Tibial nerve (tissue), 4 donors: Measurements from ENCODE around the gene SMARCAL1.

Experiments used
- EP300 ChIP-seq, 2 donors: sonication (generic); formaldehyde crosslinking; IDR thresholded peaks; one replicate each; pipeline ENCODE4 v1.6.1; 2017; ENCODE audit warnings: antibody characterized with exemption in 2 of 2, mild to moderate bottlenecking in 1 of 2
- POLR2A ChIP-seq, 2 donors: fragments of 450-650 bp; IDR thresholded peaks; one replicate each; pipeline ENCODE4 v1.6.1; 2017; ENCODE audit warnings: antibody characterized with exemption in 2 of 2, mild to moderate bottlenecking in 2 of 2, moderate library complexity in 2 of 2
- TF ChIP-seq, protein P1 (sequence below), 5 experiments: fragments of 200-600 bp in 3 of 5; fragments of 450-650 bp in 2 of 5; sonication (generic) in 3 of 5; IDR thresholded peaks; one replicate each; pipeline ENCODE4 v1.5.1; 2016 to 2019; ENCODE audit warnings: antibody characterized with exemption in 5 of 5, mild to moderate bottlenecking in 3 of 5, moderate library complexity in 2 of 5

DNA sequence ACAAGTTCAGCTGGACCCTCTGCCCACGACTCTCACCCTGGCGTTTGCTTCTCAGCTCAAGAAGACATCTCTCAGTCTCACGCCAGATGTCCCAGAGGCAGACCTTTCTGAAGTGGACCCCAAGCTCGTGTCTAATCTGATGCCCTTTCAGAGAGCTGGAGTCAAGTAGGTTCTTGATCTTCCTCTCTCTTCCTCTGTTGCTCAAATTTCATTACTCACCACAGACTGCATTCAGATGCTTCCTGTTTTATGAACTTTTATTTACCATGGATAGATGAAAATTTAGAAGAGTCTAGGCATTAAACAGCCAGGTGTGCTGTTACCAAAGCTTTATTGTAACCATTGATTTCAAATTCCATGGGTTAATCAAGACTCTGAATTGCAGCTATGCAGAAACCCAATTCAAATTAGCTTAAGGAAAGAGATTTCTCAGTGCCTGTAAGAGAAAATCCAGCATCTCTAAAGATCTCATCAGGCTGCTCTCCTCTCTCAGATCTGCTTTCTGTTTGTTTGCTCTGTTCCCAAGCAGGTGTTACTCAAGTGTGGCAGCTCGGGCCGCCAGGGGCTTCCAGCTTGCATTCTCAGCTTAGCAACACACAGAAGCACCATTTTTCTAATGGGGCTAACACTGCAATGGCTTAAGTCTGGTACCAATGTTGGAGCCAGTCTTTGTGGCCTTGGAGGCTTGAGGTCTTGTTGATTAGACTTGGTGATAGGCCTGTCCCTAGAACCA lies 16.5 kb downstream of the SMARCAL1 start:
- TF ChIP-seq POLR2A (IDR thresholded peaks at IDR 0.05) (no peak), EP300 (IDR thresholded peaks at IDR 0.05) (no peak)
- TF ChIP-seq, protein P1, sequence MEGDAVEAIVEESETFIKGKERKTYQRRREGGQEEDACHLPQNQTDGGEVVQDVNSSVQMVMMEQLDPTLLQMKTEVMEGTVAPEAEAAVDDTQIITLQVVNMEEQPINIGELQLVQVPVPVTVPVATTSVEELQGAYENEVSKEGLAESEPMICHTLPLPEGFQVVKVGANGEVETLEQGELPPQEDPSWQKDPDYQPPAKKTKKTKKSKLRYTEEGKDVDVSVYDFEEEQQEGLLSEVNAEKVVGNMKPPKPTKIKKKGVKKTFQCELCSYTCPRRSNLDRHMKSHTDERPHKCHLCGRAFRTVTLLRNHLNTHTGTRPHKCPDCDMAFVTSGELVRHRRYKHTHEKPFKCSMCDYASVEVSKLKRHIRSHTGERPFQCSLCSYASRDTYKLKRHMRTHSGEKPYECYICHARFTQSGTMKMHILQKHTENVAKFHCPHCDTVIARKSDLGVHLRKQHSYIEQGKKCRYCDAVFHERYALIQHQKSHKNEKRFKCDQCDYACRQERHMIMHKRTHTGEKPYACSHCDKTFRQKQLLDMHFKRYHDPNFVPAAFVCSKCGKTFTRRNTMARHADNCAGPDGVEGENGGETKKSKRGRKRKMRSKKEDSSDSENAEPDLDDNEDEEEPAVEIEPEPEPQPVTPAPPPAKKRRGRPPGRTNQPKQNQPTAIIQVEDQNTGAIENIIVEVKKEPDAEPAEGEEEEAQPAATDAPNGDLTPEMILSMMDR (IDR thresholded peaks at IDR 0.05), result no peak
